Suppressor macrophage treated with lipopolysaccharide for 1 hour (primary cell): ENCODE results near the gene UBAC2.

ENCODE experiments used
- DNase-seq, 3 donors: peaks; one replicate each; pipeline ENCODE4 v3.0.0-alpha.2; 2020 to 2022

UBAC2 gene

GRCh38 chr13:99272481-99272880, 71.8 kb downstream of the UBAC2 start:
- DNase-seq: no peak

- DNase-seq: no peak
Observed at GRCh38 chr13:99273128-99273527, 72.5 kb downstream of the UBAC2 start.

GRCh38 chr13:99275093-99275469, 74.4 kb downstream of the UBAC2 start:
- DNase-seq: no peak

- DNase-seq: peak; percentile 32 to 49 (median 36)
Observed at GRCh38 chr13:99276706-99277105, 76.1 kb downstream of the UBAC2 start.

- DNase-seq: peak; percentile 83 to 87 (median 85)
Observed at GRCh38 chr13:99277629-99278028, 77.0 kb downstream of the UBAC2 start.

- no peak for DNase-seq
Observed at GRCh38 chr13:99278200-99278599, 77.5 kb downstream of the UBAC2 start.

- DNase-seq: no peak
Observed at GRCh38 chr13:99278843-99279242, 78.2 kb downstream of the UBAC2 start.

GRCh38 chr13:99279637-99280036, 79.0 kb downstream of the UBAC2 start:
- peak in 1 of 3 donors; percentile 44 for DNase-seq

- DNase-seq: peak; percentile 69 to 93 (median 88)
Observed at GRCh38 chr13:99280166-99280565, 79.5 kb downstream of the UBAC2 start.

- DNase-seq: peak; percentile 82 to 87 (median 85)
Observed at GRCh38 chr13:99281811-99282263, 81.2 kb downstream of the UBAC2 start.

- peak; percentile 21 to 74 (median 68) for DNase-seq
Observed at GRCh38 chr13:99282264-99283231, 81.9 kb downstream of the UBAC2 start.

- no peak for DNase-seq
Observed at GRCh38 chr13:99285432-99286182, 85.0 kb downstream of the UBAC2 start.

- no peak for DNase-seq
Observed at GRCh38 chr13:99287551-99287950, 86.9 kb downstream of the UBAC2 start.

- peak in 2 of 3 donors; percentile 45 to 46 for DNase-seq
Observed at GRCh38 chr13:99288089-99288488, 87.4 kb downstream of the UBAC2 start.

GRCh38 chr13:99289271-99289670, 88.6 kb downstream of the UBAC2 start:
- DNase-seq: peak in 2 of 3 donors; percentile 64 to 76

GRCh38 chr13:99289674-99290337, 89.2 kb downstream of the UBAC2 start:
- no peak for DNase-seq

GRCh38 chr13:99290894-99291293, 90.2 kb downstream of the UBAC2 start:
- DNase-seq: peak in 2 of 3 donors; percentile 21 to 36

- peak; percentile 71 to 86 (median 83) for DNase-seq
Observed at GRCh38 chr13:99293178-99293577, 92.5 kb downstream of the UBAC2 start.

GRCh38 chr13:99294198-99294597, 93.5 kb downstream of the UBAC2 start:
- DNase-seq: peak in 1 of 3 donors; percentile 44

- DNase-seq: peak in 2 of 3 donors; percentile 64 to 76
Observed at GRCh38 chr13:99294958-99295357, 94.3 kb downstream of the UBAC2 start.

GRCh38 chr13:99295488-99296252, 95.0 kb downstream of the UBAC2 start:
- peak in 1 of 3 donors; percentile 26 for DNase-seq

GRCh38 chr13:99296398-99296797, 95.7 kb downstream of the UBAC2 start:
- peak; percentile 63 to 88 (median 82) for DNase-seq
